ENCODE measurements around the gene MAEA.
A peak's percentile ranks its signal among the peaks of the same experiment; 100 is the strongest.
"Not testable (repeated sequence)": the region's sequence is repeated elsewhere in the genome, so short reads cannot be mapped to it uniquely, and the experiment has no call there.

The MAEA gene

DNA sequence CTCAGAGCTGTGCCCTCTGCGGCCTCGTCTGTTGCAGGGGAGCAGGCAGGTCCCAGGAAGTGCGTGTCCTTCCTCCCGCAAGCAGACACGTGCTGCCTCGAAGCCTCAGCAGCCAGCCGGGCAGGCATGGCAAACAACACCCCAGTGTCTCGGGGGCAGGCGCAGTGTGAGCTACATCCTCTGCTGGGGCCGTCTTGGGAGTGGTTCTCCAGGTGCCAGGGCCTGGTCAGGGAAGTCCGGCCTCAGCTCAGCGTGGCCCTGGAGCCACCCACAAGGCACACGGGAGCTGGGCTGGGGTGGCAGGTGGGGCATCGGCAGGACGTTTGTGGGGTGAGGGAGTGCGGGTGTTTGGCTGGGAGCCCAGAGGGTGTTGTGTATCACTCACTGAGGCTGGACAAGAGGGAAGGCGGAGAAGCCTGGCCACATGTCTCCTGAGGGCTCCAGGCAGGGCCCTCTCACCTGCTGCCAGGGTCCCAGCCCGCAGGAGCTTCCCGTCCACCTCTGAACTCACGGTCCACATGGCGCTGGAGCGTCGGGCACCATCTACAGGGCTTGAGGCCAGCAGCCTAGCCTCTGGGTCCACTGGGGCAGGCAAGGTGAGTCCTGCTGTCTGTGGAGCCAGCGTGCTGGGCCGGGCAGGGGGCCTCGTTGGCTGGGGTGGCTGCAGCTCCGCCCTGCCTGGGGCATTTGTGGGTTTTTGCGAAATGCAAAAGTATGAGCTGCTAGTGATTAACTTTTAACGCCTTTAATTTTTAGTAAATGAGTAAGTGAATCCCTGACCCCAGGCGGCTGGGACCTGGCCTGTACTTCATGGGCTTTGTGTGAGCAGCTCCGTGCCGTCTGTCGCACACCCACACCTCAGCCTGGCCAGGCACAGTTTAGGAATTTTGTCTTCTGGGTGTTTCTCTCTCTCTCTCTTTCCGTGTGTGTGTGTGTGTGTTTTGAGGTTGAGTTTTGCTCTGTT lies 40.0 kb downstream of the MAEA start:
- H3K27ac ChIP-seq: peak overlapping the region in 12 of 21 experiments; percentile 10 to 69 (median 43)

DNA sequence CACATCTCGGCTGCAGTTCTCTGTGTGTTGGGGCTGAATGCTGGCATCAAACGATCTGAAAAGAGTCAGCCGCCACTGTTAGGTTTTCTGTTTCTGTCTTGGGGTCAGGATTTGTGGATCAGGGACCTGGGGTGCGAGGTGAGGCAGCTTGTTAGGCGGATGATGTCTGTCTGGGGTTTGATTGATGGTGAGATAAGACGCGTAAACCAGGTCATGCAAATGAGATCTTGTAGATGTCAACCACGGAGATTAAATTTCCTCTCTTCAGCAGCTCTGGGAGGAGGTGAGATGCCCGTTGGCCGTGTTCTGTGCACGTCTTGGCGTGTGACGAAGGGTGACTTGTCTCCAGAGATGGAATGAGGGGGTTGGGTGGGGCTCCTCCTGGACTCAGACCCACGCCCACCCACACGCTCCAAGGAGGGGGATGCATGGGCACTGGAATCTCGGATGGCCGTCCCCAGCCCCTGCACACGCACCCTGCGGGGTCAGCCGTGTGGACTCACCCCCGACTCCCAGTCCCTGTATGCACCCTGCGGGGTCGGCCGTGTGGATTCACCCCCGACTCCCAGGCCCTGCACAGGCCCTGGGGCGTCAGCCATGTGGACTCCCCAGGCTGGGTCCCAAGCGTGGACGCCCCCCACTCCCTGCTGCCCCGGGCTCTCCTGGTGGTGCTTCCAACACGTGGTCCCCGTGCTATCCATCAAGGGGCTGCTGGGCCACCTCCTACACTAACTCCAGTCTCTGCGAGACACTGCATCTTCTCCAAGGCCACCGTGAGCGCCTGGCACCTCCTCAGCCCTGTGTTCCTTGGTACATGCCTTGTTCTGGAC lies 41.3 kb downstream of the MAEA start:
- H3K4me3 ChIP-seq: no peak overlapping the region
- peak overlapping the region in 15 of 21 experiments; percentile 8 to 66 (median 44) for H3K27ac ChIP-seq

More for the DNA sequence above, 40.0 kb downstream of the MAEA start:
- no peak overlapping the region for H3K4me3 ChIP-seq

DNA sequence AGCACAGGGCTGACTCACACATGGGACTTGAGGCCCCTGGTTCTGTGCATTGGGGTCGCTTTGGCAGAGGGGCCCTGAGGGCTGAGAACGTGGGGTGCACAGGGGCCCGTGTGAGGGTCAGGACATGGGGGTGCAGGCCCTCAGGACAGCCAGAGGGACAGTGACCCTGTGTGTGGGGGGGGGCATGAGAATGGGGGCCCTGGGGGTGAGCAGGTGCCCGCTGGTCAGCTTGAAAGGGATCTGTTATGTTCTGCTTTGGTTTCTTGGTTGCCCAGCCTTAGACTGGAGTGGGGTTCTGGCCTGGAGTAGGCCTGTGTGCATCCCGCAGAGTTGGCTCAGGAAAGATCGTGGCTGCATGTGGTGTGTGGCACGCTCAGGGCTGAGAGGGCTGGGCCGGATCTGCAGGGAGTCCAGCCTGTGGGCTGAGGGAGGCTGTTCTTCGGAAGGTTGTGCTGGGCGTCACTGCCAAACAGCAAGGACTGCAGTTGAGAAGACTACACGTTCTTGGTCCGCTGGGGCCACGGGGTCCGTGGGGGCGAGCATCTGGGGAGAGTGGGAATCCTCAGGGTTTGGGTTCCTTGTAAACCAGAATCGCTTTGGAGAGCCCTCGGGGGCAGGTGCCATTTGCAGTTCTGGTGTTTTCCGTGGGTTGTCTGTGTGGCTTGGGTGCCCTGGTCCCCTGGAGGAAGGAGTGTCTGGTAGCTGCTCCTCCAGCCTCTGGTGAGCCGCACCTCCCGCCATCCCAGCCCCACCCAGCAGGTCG lies 42.1 kb downstream of the MAEA start:
- no peak overlapping the region for H3K4me3 ChIP-seq
- peak overlapping the region in 15 of 21 experiments; percentile 3 to 66 (median 43) for H3K27ac ChIP-seq

DNA sequence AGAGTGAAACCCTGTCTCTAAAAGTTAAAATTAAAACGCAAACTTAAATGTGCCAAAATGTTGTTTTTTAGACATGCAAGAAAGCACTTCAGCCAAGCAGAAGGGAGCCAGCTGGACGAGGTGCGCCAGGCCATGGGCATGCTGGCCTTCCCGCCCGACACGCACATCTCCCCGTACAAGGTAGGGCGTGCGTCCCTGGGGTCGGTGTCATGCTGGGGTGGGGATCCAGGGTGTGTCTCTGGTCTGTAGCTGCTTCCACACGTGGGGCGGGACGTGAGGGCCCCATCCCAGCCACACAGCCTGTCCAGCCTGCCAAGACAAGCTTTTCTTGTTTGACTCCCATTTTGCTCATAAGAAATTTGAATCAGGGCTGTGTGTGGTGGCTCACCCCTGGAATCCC lies 43.0 kb downstream of the MAEA start:
- Histone ChIP-seq H3K4me3 (no peak overlapping the region), H3K27ac (peak overlapping the region in 12 of 21 experiments; percentile 5 to 55 (median 36))

DNA sequence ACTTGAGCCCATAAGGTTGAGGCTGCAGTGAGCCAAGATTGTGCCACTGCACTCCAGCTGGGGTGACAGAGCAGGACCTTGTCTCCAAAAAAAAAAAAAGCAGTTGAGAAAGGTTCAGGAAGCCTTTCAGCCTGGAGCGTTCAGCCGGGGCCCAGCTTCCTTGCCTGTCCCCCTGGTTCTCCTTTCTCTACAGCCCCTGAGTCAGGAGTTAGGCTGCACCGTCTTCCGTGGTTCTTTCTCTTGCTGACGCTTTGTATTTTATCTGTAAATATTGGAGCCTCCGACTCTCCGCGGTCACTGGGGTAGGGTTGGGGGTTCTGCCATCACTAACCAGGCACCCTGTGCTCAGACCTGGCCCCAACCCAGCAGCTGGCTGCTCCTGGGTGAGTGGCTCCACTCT lies 43.6 kb downstream of the MAEA start:
- peak overlapping the region in 10 of 21 experiments; percentile 6 to 55 (median 40) for H3K27ac ChIP-seq
- H3K4me3 ChIP-seq: no peak overlapping the region

DNA sequence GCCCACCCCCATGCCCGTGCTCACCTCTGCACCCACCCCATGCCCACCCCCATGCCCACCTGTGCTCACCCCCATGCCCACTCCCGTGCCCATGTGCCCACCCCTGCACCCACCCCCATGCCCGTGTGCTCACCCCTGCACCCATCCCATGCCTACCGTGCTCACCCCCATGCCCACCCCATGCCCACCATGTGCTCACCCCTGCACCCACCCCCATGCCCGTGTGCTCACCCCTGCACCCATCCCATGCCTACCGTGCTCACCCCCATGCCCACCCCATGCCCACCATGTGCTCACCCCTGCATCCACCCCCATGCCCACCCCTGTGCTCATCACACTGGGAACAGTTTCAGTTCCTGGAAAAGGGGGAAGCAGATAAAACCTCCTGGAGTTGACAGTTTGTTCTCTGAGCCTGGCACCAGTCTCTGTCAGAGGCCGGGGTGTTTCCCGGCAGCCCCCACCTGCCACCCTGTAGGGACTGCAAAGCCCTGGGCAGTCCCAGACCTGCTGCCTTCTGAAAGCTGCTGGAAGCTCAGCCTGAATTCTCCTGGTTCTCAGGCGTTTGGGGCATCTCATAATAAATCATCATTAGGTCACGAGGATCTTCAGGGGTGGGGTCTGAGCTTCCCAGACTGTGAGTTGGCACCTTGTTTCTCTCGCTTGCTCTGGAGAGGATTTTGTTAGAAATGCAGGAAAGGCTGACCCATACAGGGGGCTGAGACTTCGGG lies 44.3 kb downstream of the MAEA start:
- H3K27ac ChIP-seq: peak overlapping the region in 8 of 21 experiments; percentile 5 to 53 (median 26)
- not testable (repeated sequence) for H3K4me3 ChIP-seq

DNA sequence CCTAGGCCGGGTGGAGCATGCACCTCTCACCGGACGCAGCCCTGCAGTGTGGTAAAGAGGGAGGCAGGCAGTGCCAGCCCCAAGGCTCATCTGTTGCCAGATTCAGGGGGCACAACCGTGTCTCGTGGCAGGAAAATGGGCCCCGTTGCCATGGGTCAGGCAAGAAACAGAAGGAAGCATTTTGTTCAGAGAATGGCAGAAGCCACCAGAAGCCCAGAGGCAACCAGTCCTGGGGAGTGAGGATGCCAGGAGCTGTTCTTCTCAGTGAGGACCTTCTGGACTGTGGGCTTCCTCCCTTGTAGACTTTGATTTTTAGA lies 44.8 kb downstream of the MAEA start:
- Histone ChIP-seq H3K27ac (peak overlapping the region in 8 of 21 experiments; percentile 5 to 53 (median 26)), H3K4me3 (no peak overlapping the region)

DNA sequence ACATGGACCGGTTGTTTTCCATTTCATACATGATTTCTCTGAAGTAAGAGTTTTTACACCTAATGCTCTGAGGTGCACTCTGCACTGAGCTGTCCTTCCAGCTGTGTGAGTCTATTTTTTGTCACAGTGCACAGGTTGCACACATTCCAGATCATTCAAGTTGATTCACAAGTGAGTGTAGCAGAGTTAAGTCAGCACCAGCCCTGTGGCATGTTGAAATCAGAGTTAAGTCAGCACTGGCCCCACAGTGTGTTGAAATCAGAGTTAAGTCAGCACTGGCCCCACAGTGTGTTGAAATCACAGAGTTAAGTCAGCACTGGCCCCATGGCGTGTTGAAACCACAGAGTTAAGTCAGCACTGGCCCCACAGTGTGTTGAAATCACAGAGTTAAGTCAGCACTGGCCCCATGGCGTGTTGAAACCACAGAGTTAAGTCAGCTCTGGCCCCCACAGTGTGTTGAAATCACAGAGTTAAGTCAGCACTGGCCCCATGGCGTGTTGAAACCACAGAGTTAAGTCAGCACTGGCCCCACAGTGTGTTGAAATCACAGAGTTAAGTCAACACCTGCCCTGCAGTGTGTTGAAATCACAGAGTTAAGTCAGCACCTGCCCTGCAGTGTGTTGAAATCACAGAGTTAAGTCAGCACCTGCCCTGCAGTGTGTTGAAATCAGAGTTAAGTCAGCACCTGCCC lies 45.6 kb downstream of the MAEA start:
- peak overlapping the region in 4 of 21 experiments; percentile 5 to 53 (median 34) for H3K27ac ChIP-seq

DNA sequence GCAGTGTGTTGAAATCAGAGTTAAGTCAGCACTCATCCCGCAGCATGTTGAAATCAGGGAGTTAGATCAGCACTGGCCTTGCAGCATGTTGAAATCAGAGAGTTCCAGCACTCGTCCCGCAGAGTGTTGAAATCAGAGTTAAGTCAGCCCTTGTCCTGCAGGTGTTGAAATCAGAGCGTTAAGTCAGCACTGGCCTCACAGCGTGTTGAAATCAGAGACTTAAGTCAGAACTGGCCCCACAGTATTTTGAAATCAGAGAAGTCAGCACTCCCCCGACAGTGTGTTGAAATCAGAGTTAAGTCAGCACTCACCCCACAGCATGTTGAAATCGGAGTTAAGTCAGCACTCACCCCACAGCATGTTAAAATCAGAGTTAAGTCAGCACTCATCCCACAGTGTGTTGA lies 46.4 kb downstream of the MAEA start:
- Histone ChIP-seq H3K4me3 (no peak overlapping the region), H3K27ac (no peak overlapping the region)

More for the DNA sequence above, 45.6 kb downstream of the MAEA start:
- not testable (repeated sequence) for H3K4me3 ChIP-seq

DNA sequence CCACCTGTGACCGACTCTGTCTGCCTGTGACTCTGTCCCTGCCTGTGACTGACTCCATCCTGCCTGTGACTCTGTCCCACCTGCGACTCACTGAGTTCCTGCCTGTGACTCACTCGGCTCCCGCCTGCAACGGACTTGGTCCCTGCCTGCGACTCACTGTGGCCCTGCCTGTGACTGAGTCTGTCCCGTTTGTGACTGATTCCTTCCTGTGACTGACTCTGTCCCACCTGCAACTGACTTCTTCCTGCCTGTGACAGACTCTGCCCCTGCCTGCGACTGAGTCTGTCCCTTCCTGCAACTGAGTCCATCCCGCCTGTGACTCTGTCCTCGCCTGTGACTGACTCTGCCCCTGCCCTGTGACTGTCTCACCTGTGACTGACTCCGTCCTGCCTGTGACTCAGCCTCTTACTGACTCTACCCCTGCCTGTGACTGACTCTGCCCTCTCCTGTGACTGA lies 47.7 kb downstream of the MAEA start:
- H3K4me3 ChIP-seq: no peak overlapping the region

DNA sequence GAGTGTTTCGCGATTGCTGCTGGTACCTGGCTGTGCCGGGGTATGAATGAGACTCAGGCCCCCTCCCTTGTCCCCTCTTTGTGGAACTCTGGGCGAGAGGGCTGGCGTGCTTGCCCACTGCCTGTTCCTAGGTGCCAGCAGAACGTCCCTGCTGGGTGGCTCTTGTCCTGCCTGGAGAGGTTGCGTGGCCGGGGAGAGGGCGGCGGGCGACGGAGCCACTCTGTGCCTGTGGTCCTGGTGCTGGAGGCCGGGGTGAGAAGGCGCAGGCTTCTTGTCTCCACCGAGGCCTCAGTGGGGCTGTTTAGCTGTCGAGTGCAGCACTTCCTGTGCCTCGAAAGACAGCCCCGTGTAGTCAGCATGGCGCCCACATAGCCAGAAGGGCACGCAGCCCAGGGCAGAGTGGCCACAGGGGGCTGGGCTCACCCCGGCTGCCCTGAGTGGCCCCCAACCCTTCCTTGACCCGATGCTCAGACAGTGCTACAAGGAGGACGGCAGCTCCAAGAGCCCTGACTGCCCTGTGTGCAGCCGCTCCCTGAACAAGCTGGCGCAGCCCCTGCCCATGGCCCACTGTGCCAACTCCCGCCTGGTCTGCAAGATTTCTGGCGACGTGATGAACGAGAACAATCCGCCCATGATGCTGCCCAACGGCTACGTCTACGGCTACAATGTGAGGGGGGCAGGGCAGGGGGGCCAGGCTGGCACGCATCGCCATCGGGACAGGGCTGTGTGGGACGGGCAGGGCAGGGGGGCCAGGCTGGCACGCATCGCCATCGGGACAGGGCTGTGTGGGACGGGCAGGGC lies 48.5 kb downstream of the MAEA start:
- peak overlapping the region in 2 of 21 experiments; percentile 28 to 39 for H3K27ac ChIP-seq
- H3K4me3 ChIP-seq: no peak overlapping the region

More for the DNA sequence above, 47.7 kb downstream of the MAEA start:
- H3K27ac ChIP-seq: peak overlapping the region in 1 of 21 experiments; percentile 39

DNA sequence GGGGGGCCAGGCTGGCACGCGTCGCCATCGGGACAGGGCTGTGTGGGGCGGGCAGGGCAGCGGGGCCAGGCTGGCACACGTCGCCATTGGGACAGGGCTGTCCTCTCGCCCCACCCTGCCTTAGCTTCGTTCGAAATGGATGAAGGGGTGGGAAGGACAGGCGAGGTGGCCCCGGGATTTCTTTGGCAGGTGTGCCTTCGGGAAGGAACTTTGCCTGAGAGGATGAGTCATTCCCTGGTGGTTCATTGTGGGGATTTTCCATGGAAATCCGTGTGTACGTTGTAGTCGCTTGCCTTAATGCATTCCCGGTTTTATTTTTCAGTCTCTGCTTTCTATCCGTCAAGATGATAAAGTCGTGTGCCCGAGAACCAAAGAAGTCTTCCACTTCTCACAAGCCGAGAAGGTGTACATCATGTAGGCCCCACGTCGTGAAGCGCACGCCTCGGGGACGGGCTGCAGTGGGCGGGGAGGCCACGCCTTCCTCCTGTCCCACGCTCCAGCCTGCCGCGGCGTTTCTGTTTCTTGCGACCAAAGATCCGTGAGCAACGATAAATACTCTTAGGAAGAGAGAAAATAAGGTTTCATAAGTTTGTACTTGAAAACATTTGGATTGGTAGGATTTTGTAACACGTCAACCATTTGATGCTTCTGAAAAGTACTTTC lies 49.2 kb downstream of the MAEA start:
- H3K27ac ChIP-seq: peak overlapping the region in 1 of 21 experiments; percentile 28
- no peak overlapping the region for H3K4me3 ChIP-seq

DNA sequence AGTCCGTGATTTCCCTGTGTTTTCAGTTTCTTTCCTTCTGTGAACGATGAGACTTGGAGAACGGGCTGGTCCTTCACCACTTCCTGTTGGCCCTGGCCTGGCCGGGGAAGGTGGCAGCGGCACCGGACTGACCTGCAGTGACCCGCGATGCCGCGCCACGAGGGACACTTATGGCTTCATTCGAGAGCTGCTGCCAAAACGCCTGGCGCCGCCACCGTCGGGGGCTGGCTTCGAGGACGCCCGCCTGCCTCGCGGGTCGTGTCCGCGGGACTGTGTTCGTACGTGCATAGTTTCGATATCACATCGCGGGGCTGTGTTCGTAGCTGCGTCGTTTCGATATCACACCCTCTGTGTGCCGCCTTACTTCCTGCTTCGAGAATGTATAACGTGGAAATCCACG lies 49.8 kb downstream of the MAEA start:
- no peak overlapping the region for H3K27ac ChIP-seq

DNA sequence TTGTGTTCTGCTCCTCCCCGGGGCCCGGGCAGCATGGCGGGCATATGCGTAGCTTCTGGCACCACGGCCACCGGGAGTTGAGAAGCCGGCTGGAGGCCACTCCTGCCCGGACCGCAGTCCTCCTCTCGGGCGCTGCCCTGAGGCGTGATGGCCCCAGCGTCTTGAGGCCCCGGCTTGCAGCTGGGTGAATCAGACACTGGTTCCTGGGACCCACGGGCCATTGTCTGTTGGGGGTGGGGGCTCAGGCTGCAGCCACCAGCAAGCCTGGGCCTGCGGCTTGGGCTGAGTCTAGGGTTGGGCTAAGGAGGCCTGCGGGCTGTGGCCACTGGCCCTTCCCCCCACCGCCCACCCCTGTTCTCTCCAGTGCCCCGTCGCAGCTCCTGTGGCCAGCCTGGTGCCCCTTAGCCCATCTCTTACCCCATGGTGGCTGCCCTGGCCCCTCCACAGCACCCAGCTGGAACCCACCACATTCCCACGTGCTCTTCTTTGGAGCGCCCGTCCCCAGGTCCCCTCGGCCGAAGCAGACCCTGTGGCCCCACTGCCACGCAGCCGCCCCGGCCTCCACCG lies 50.6 kb downstream of the MAEA start:
- no peak overlapping the region for H3K4me3 ChIP-seq
- H3K27ac ChIP-seq: no peak overlapping the region

More for the DNA sequence above, 49.8 kb downstream of the MAEA start:
- H3K4me3 ChIP-seq: no peak overlapping the region

DNA sequence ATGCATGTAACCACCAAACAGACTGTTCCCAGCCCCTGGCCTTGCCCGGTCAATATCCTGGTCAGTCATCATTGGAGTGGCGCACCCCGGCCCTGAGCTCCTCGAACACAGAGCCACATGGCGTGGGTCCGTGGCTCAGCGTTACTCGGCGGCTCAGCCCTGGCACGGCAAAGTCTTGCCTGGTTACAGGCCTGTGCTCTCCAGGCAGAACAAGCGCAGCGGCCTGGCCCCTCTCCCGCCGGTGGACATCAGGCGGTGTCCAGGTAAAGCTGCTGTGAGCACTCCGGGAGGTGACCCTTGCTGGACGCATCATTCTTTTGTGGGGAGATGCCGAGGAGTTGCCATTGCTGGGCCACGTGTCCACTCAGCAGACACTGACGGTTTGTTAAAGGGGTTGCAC lies 51.2 kb downstream of the MAEA start:
- Histone ChIP-seq H3K4me3 (no peak overlapping the region), H3K27ac (no peak overlapping the region)

DNA sequence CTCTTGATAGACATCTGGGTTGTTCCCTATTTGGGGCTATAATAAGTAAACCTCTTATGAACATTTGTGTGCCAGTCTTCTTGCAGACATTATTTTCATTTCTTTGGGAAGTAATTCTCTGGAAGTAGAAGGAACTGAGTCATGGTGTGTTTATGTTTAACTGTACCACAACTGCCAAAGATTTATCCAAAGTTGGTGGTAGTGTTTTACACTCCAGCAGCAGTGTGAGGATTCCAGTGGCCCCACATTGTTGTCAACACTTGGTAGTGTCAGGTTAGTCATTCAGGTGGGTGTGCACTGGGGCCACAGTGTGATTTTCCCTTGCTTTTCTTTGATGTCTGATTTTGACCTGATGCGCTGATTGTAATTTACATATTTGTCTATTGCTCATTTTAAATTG lies 52.3 kb downstream of the MAEA start:
- no peak overlapping the region for H3K27ac ChIP-seq
- H3K4me3 ChIP-seq: no peak overlapping the region

DNA sequence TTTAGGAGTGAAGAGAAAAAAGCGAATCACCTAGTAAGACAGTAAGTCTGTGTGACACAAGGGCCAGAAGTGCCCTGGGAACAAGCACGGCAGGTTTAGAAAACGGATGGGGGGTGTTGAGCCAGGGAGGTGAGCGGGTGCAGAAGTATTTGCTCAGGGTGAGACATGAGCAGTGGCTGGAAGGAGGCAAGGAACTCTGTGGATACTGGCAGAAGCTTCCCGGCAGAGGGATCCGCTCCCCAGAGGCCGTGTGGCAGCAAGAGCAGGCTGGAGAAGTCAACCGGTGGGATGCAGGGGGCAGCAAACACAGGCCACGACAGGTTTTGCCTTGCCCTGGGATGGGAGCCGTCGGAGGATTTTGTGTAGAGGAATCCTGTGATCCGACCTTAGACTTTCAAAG lies 55.0 kb downstream of the MAEA start:
- Histone ChIP-seq H3K27ac (peak overlapping the region in 4 of 21 experiments; percentile 96 to 100 (median 98)), H3K4me3 (no peak overlapping the region)

All from skin epidermis (tissue), 12 donors.